HepG2 (cell line): ENCODE results near the gene ANKRD11. TPM values are rescaled to one million over a fixed set of nuclear protein-coding genes. Genes with fewer than 3 reads are reported as not detected.
A peak's percentile ranks its signal among the peaks of the same experiment; 100 is the strongest.

ENCODE experiments used
- ELF4 ChIP-seq: sonication (generic); formaldehyde crosslinking; IDR thresholded peaks from 2 replicates; pipeline ENCODE4 v1.5.0; 2020; ENCODE audit warnings: missing genetic modification reagents, mild to moderate bottlenecking, moderate library complexity, borderline replicate concordance
- MED13 ChIP-seq: sonication (generic); formaldehyde crosslinking; IDR thresholded peaks from 2 replicates; pipeline ENCODE4 v1.5.0; 2020; ENCODE audit warnings: missing genetic modification reagents
- ZNF3 ChIP-seq: IDR thresholded peaks from 2 replicates; pipeline ENCODE4 v1.7.0; 2017; ENCODE audit warnings: inconsistent platforms
- ZNF451 ChIP-seq: sonication (generic); formaldehyde crosslinking; IDR thresholded peaks from 2 replicates; pipeline ENCODE4 v1.5.0; 2020; ENCODE audit warnings: mild to moderate bottlenecking, missing genetic modification reagents
- ZNF530 ChIP-seq: sonication (generic); formaldehyde crosslinking; IDR thresholded peaks from 2 replicates; pipeline ENCODE4 v1.5.0; 2020; ENCODE audit warnings: low read depth, mild to moderate bottlenecking, missing genetic modification reagents
- ZNF619 ChIP-seq: sonication (generic); formaldehyde crosslinking; IDR thresholded peaks from 2 replicates; pipeline ENCODE4 v1.4.0; 2020; ENCODE audit warnings: mild to moderate bottlenecking, missing genetic modification reagents
- ZNF839 ChIP-seq: sonication (generic); formaldehyde crosslinking; IDR thresholded peaks from 2 replicates; pipeline ENCODE4 v1.4.0; 2020; ENCODE audit warnings: missing genetic modification reagents, mild to moderate bottlenecking, borderline replicate concordance
- ZSCAN21 ChIP-seq: sonication (generic); formaldehyde crosslinking; IDR thresholded peaks from 2 replicates; pipeline ENCODE4 v1.8.0; 2022; ENCODE audit warnings: mild to moderate bottlenecking, missing genetic modification reagents, moderate library complexity, borderline replicate concordance
- polyA plus RNA-seq, 8 experiments: library from polyadenylated mRNA; depleted of rRNA in 3 of 8; stranded (reverse) in 7 of 8; unstranded in 1 of 8; fragments of >200 nt; fragmentation: Illumina TruSeq in 4 of 8; extraction: Trizol in 4 of 8; gene quantifications; 2 replicates each; pipeline versions ENCODE4 v1.2.1 to v1.2.3, GENCODE V29; 2011 to 2016; ENCODE audit warnings: low read depth in 4 of 8, missing spikeins in 1 of 8, mixed read lengths in 1 of 8; ENCODE audit not compliant: insufficient read depth in 1 of 8
- total RNA-seq, 5 experiments: library from RNA; depleted of rRNA; stranded (reverse); fragments of >200 nt; fragmentation: Illumina TruSeq; extraction: Trizol; gene quantifications; 2 replicates each; pipeline ENCODE4 v1.2.3, GENCODE V29; 2016; ENCODE audit warnings: low read depth in 1 of 5
- TF ChIP-seq, protein P1 (sequence below): sonication (generic); formaldehyde crosslinking; IDR thresholded peaks from 2 replicates; pipeline ENCODE4 v1.5.1; 2020; ENCODE audit warnings: mild to moderate bottlenecking, missing genetic modification reagents, borderline replicate concordance
- TF ChIP-seq, protein P2 (sequence below): sonication (generic); formaldehyde crosslinking; IDR thresholded peaks from 2 replicates; pipeline ENCODE4 v1.4.0; 2020; ENCODE audit warnings: missing genetic modification reagents
- TF ChIP-seq, protein P3 (sequence below): sonication (generic); formaldehyde crosslinking; IDR thresholded peaks from 2 replicates; pipeline ENCODE4 v1.4.0; 2020; ENCODE audit warnings: mild to moderate bottlenecking, missing genetic modification reagents, borderline replicate concordance
- TF ChIP-seq, protein P4 (sequence below): sonication (generic); formaldehyde crosslinking; IDR thresholded peaks from 2 replicates; pipeline ENCODE4 v1.4.0; 2020; ENCODE audit warnings: missing genetic modification reagents
- TF ChIP-seq, protein P5 (sequence below): sonication (generic); formaldehyde crosslinking; IDR thresholded peaks from 2 replicates; pipeline ENCODE4 v1.8.0; 2022; ENCODE audit warnings: low read depth, missing genetic modification reagents

The ANKRD11 gene
- total and polyA plus RNA-seq, 2 of the 13 experiments (the other 11 are each of a cell fraction or from before 2014, with no cell fraction given) = 21.4 to 38.4 TPM

DNA sequence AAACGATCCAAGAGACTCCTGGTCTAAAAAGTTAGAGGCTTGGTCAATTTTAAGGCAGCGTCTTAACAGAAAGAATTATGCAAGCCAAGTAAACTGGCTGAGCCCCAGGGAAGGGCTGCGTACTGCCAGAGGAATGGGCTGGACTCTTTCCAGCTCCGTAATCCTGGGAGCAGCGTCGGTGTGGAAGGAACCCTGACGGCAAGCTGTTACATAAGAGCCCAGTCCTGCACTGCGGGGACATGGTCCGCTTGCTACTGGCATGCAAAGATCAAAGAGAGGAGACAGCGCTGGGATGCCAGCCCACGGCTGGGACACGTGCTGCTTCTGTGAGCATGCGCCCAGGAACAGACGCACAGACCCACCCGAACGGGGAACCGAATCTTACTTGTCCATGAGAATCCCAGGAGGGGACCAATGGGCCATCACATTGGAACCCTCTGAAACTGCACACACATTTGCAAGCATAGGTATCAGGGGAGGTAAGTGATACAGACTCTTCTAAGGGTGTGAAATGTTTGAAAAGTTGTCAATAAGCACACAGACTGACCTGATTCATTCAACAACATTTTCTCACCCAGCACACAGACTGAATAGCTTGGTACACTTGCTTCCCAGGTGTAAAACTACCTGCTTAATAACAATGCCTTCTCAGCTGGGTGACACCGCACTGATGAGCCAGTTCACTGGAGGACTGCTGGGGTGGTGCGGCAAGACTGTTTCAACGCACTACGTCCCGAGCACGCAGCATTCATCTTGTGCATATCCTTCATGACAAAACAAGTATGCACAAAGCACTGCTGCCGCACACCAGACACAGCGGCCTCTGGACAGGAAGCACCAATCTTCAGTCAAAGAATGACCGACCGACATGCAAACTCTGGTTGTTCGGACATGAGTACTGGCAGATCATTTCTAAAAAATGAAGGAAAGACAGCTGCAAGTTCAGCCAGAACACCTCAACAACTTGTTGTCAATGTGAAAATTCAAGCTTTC lies 94.9 kb downstream of the ANKRD11 start (continued):
- TF ChIP-seq, protein P1, sequence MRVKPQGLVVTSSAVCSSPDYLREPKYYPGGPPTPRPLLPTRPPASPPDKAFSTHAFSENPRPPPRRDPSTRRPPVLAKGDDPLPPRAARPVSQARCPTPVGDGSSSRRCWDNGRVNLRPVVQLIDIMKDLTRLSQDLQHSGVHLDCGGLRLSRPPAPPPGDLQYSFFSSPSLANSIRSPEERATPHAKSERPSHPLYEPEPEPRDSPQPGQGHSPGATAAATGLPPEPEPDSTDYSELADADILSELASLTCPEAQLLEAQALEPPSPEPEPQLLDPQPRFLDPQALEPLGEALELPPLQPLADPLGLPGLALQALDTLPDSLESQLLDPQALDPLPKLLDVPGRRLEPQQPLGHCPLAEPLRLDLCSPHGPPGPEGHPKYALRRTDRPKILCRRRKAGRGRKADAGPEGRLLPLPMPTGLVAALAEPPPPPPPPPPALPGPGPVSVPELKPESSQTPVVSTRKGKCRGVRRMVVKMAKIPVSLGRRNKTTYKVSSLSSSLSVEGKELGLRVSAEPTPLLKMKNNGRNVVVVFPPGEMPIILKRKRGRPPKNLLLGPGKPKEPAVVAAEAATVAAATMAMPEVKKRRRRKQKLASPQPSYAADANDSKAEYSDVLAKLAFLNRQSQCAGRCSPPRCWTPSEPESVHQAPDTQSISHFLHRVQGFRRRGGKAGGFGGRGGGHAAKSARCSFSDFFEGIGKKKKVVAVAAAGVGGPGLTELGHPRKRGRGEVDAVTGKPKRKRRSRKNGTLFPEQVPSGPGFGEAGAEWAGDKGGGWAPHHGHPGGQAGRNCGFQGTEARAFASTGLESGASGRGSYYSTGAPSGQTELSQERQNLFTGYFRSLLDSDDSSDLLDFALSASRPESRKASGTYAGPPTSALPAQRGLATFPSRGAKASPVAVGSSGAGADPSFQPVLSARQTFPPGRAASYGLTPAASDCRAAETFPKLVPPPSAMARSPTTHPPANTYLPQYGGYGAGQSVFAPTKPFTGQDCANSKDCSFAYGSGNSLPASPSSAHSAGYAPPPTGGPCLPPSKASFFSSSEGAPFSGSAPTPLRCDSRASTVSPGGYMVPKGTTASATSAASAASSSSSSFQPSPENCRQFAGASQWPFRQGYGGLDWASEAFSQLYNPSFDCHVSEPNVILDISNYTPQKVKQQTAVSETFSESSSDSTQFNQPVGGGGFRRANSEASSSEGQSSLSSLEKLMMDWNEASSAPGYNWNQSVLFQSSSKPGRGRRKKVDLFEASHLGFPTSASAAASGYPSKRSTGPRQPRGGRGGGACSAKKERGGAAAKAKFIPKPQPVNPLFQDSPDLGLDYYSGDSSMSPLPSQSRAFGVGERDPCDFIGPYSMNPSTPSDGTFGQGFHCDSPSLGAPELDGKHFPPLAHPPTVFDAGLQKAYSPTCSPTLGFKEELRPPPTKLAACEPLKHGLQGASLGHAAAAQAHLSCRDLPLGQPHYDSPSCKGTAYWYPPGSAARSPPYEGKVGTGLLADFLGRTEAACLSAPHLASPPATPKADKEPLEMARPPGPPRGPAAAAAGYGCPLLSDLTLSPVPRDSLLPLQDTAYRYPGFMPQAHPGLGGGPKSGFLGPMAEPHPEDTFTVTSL = peak; percentile 90
- TF ChIP-seq ZNF530 (no peak), ZNF451 (CRISPR knock-in tag) (peak; percentile 94), ZNF619 (peak; percentile 99), ZSCAN21 (peak; percentile 95), ELF4 (CRISPR knock-in tag) (peak; percentile 78; the same call in 1 of the 2 replicates), ZNF3 (CRISPR knock-in tag) (peak; percentile 72; the same call in 1 of the 2 replicates), ZNF839 (CRISPR knock-in tag) (peak; percentile 60; the same call in 1 of the 2 replicates), MED13 (CRISPR knock-in tag) (peak; percentile 65; the same call in 1 of the 2 replicates)
- TF ChIP-seq, protein P2, sequence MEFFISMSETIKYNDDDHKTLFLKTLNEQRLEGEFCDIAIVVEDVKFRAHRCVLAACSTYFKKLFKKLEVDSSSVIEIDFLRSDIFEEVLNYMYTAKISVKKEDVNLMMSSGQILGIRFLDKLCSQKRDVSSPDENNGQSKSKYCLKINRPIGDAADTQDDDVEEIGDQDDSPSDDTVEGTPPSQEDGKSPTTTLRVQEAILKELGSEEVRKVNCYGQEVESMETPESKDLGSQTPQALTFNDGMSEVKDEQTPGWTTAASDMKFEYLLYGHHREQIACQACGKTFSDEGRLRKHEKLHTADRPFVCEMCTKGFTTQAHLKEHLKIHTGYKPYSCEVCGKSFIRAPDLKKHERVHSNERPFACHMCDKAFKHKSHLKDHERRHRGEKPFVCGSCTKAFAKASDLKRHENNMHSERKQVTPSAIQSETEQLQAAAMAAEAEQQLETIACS (CRISPR knock-in tag) = no peak
- TF ChIP-seq, protein P3, sequence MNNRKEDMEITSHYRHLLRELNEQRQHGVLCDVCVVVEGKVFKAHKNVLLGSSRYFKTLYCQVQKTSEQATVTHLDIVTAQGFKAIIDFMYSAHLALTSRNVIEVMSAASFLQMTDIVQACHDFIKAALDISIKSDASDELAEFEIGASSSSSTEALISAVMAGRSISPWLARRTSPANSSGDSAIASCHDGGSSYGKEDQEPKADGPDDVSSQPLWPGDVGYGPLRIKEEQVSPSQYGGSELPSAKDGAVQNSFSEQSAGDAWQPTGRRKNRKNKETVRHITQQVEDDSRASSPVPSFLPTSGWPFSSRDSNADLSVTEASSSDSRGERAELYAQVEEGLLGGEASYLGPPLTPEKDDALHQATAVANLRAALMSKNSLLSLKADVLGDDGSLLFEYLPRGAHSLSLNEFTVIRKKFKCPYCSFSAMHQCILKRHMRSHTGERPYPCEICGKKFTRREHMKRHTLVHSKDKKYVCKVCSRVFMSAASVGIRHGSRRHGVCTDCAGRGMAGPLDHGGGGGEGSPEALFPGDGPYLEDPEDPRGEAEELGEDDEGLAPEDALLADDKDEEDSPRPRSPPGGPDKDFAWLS (CRISPR knock-in tag) = no peak
- TF ChIP-seq, protein P4, sequence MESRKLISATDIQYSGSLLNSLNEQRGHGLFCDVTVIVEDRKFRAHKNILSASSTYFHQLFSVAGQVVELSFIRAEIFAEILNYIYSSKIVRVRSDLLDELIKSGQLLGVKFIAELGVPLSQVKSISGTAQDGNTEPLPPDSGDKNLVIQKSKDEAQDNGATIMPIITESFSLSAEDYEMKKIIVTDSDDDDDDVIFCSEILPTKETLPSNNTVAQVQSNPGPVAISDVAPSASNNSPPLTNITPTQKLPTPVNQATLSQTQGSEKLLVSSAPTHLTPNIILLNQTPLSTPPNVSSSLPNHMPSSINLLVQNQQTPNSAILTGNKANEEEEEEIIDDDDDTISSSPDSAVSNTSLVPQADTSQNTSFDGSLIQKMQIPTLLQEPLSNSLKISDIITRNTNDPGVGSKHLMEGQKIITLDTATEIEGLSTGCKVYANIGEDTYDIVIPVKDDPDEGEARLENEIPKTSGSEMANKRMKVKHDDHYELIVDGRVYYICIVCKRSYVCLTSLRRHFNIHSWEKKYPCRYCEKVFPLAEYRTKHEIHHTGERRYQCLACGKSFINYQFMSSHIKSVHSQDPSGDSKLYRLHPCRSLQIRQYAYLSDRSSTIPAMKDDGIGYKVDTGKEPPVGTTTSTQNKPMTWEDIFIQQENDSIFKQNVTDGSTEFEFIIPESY (CRISPR knock-in tag) = peak; percentile 95
- TF ChIP-seq, protein P5, sequence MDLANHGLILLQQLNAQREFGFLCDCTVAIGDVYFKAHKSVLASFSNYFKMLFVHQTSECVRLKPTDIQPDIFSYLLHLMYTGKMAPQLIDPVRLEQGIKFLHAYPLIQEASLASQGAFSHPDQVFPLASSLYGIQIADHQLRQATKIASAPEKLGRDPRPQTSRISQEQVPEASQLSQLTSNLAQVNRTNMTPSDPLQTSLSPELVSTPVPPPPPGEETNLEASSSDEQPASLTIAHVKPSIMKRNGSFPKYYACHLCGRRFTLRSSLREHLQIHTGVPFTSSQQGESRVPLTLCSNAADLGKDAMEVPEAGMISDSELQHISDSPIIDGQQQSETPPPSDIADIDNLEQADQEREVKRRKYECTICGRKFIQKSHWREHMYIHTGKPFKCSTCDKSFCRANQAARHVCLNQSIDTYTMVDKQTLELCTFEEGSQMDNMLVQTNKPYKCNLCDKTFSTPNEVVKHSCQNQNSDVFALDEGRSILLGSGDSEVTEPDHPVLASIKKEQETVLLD (CRISPR knock-in tag) = peak; percentile 69; the same call in 1 of the 2 replicates
